Panc1 (cell line): ENCODE results near the gene EAF2. TPM values are rescaled to one million over a fixed set of nuclear protein-coding genes. Genes with fewer than 3 reads are reported as not detected.

Source experiments
- ATAC-seq: fragments of 200-7000 bp; cut with Tn5 transposase; 2 replicates; pipeline ENCODE4 v1.9.1; 2020; ENCODE audit warnings: mild to moderate bottlenecking, moderate library complexity
- BruUV-seq: library from RNA; stranded (reverse); fragments of 400-500 nt; replicated peaks from 2 replicates; lab custom pipeline; 2021; lab: Mats Ljungman, UMichigan
- CTCF ChIA-PET: fragments of 300-600 bp; sonication (Branson Sonifier 250); formaldehyde crosslinking; loops from one replicate; lab custom pipeline; 2022; ENCODE audit warnings: antibody characterized with exemption; lab: Charles Lee
- POLR2A ChIA-PET: fragments of 300-600 bp; sonication (Branson Sonifier 250); formaldehyde crosslinking; loops from one replicate; lab custom pipeline; 2022; ENCODE audit warnings: antibody characterized with exemption; lab: Charles Lee
- DNase-seq: peaks from one replicate; pipeline ENCODE4 v3.0.0-alpha.2; 2010; ENCODE audit warnings: low read depth, low spot score
- H3K27ac ChIP-seq: 2 replicates; pipeline ENCODE4 v1.5.1; 2011; ENCODE audit warnings: mild to moderate bottlenecking, low read length, inconsistent platforms
- H3K27me3 ChIP-seq: fragments of 200-500 bp; sonication (Bioruptor generic); 2 replicates; pipeline ENCODE4 v1.6.0; 2014; ENCODE audit warnings: low read length, inconsistent platforms; ENCODE audit not compliant: control insufficient read depth, insufficient read depth
- H3K36me3 ChIP-seq: fragments of 200-500 bp; sonication (Bioruptor generic); 2 replicates; pipeline ENCODE4 v1.5.1; 2014; ENCODE audit warnings: inconsistent platforms, mild to moderate bottlenecking, low read length, moderate library complexity; ENCODE audit not compliant: control insufficient read depth, insufficient read depth
- H3K4me1 ChIP-seq: 2 replicates; pipeline ENCODE4 v1.5.1; 2011; ENCODE audit warnings: inconsistent platforms, mild to moderate bottlenecking, low read length, moderate library complexity; ENCODE audit not compliant: control insufficient read depth, insufficient read depth
- H3K4me3 ChIP-seq, 2 experiments: 2 replicates each; pipeline ENCODE4 v1.5.1; 2011 to 2012; ENCODE audit warnings: low read depth in 2 of 2, low read length in 2 of 2, mild to moderate bottlenecking in 2 of 2, inconsistent platforms in 1 of 2, moderate library complexity in 1 of 2
- H3K9me3 ChIP-seq: fragments of 200-500 bp; sonication (Bioruptor generic); 2 replicates; pipeline ENCODE4 v1.5.1; 2014; ENCODE audit warnings: low read depth, mild to moderate bottlenecking, inconsistent platforms, low read length, moderate library complexity; ENCODE audit not compliant: control insufficient read depth, insufficient read depth
- POLR2AphosphoS5 ChIP-seq: IDR thresholded peaks from 2 replicates; pipeline ENCODE4 v1.6.1; 2012; ENCODE audit warnings: mild to moderate bottlenecking, low read depth, low read length, moderate library complexity
- SIN3A ChIP-seq: IDR thresholded peaks from 2 replicates; pipeline ENCODE4 v1.6.1; 2012; ENCODE audit warnings: low read depth, mild to moderate bottlenecking, low read length, moderate library complexity, borderline replicate concordance; ENCODE audit not compliant: insufficient read depth
- in situ Hi-C: cut with HindIII; loops from 2 replicates; pipeline ENCODE4 v1.10.0; 2016; ENCODE audit warnings: low sequenced_read_pairs, low pct_unique_long_range_greater_than_20kb
- intact Hi-C: fragments of 100-400 bp; cut with micrococcal nuclease; formaldehyde crosslinking; loops from one replicate; pipeline ENCODE4 v1.10.0; 2022; ENCODE audit not compliant: unreplicated experiment
- total RNA-seq: library from RNA; stranded (reverse); gene quantifications from one replicate; pipeline ENCODE4 v1.2.1, GENCODE V29; 2021; ENCODE audit not compliant: unreplicated experiment

The EAF2 gene
- total RNA-seq, 1 experiment from 2014 or later: 5.3 TPM

DNA sequence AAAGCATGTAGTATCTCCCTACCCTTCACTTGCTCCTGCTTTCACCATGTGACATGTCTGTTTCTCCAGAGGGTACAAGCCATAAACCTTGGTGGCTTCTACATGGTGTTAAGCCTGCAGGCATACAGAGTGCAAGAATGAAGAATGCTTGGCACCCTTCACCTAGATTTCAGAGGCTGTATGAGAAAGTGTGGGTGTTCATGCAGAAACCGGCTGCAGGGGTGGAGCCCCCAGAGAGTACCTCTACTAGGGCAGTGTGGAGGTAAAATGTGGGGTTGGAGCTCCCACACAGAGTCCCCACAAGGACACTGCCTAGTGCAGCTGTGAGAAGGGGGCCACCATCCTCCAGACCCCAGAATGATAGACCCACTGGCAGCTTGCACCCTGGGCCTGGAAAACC is 91.4 kb downstream of the EAF2 start:
- no peaks in the 10 kb centered on the region for H3K36me3 ChIP-seq
- TF ChIP-seq SIN3A (no peak), POLR2AphosphoS5 (no peak)
- ATAC-seq (no peak), DNase-seq (no peak)
- intact Hi-C loops: no loop called here
- H3K27ac ChIP-seq: no peak overlapping the region
- H3K9me3 ChIP-seq: no peaks in the 10 kb centered on the region
- no peak overlapping the region for H3K4me3 ChIP-seq
- H3K27me3 ChIP-seq: no peaks in the 10 kb centered on the region
- H3K4me1 ChIP-seq: no peaks in the 10 kb centered on the region
- CTCF ChIA-PET: no interaction called here
- POLR2A ChIA-PET: no interaction called here
- in situ Hi-C loops: no loop called here
- BruUV-seq: no TSS peak

Other genes with a start within 250 kb of the EAF2 start
- gene FBXO40, start 241.8 kb upstream of the EAF2 start, total RNA-seq: not detected
- gene HCLS1, start 174.3 kb upstream of the EAF2 start, total RNA-seq: 0.85 TPM
- 49.7 TPM for gene GOLGB1, start 85.5 kb upstream of the EAF2 start, total RNA-seq
- gene IQCB1, start 149 bp upstream of the EAF2 start, total RNA-seq: 20.1 TPM
- 0.41 TPM for gene SLC15A2, start 59.2 kb downstream of the EAF2 start, total RNA-seq
- gene ILDR1, start 187.0 kb downstream of the EAF2 start, total RNA-seq: not detected
- not detected for gene CD86, start 220.2 kb downstream of the EAF2 start, total RNA-seq